Spleen (tissue), 7 donors: ENCODE data around the gene DLG5.

ENCODE experiments used
- CTCF ChIP-seq, 11 experiments: fragments of 200-600 bp in 7 of 11; fragments of 450-650 bp in 4 of 11; sonication (generic) in 4 of 11; IDR thresholded peaks in 8 of 11; conservative IDR thresholded peaks in 3 of 11; 1 replicate in 7 of 11; 2 replicates in 4 of 11; pipeline versions ENCODE4 v1.4.0 to v1.8.0; 2016 to 2021; ENCODE audit warnings: antibody characterized with exemption in 11 of 11, inconsistent platforms in 4 of 11, mild to moderate bottlenecking in 1 of 11
- POLR2AphosphoS5 ChIP-seq, 3 donors: sonication (generic); formaldehyde crosslinking; IDR thresholded peaks; one replicate each; pipeline ENCODE4 v1.5.1; 2017; ENCODE audit warnings: antibody characterized with exemption in 3 of 3
- donor health status: DM: no; HTN: no; CAD: no; lungs with moderate emphysema.
- donor health status: DM: no; HTN: no; CAD: no.
- donor health status: DM: no; HTN: no; CAD: no.

GRCh38 chr10:77823811-77824542 lies 102.6 kb downstream of the DLG5 start:
- no peak for TF ChIP-seq POLR2AphosphoS5 (IDR thresholded peaks at IDR 0.05)
- no peak for TF ChIP-seq CTCF (IDR thresholded peaks at IDR 0.05 in 8 of 11, conservative IDR thresholded peaks at IDR 0.05 in 3 of 11)
